Upper lobe of right lung (tissue), 1 donor: ENCODE data around the gene HIC1. TPM values are rescaled to one million over a fixed set of nuclear protein-coding genes. Genes with fewer than 3 reads are reported as not detected.

Source experiments
- ATAC-seq: fragments of 200-7000 bp; cut with Tn5 transposase; one replicate; pipeline ENCODE4 v1.9.1; 2020; ENCODE audit warnings: mild to moderate bottlenecking, moderate library complexity
- DNase-seq: peaks from one replicate; pipeline ENCODE4 v3.0.0-alpha.2; 2020
- H3K27ac ChIP-seq: fragments of 200-600 bp; one replicate; pipeline ENCODE4 v1.8.0; 2022
- H3K27me3 ChIP-seq: fragments of 200-600 bp; one replicate; pipeline ENCODE4 v1.8.0; 2022; ENCODE audit warnings: mild to moderate bottlenecking
- H3K36me3 ChIP-seq: fragments of 200-600 bp; one replicate; pipeline ENCODE4 v1.8.0; 2022
- H3K4me1 ChIP-seq: fragments of 200-600 bp; one replicate; pipeline ENCODE4 v1.8.0; 2022
- H3K4me3 ChIP-seq: fragments of 200-600 bp; one replicate; pipeline ENCODE4 v1.8.0; 2022; ENCODE audit warnings: mild to moderate bottlenecking
- H3K9me3 ChIP-seq: fragments of 200-600 bp; one replicate; pipeline ENCODE4 v1.8.0; 2022
- intact Hi-C: fragments of 100-400 bp; cut with DNase I; formaldehyde crosslinking; loops from one replicate; pipeline ENCODE4 v1.11.0; 2022
- total RNA-seq: library from RNA; stranded (reverse); fragmentation: NEBNext Ultra II Directional; extraction: Animal tissue kit (Norgen Biotek cat#: 25700); gene quantifications from one replicate; pipeline ENCODE4 v1.2.1, GENCODE V29; 2021
- TF ChIP-seq, protein P1 (sequence below): fragments of 200-600 bp; IDR thresholded peaks from one replicate; pipeline ENCODE4 v1.8.0; 2022; ENCODE audit warnings: antibody characterized with exemption
- donor health status: DM: no; HTN: yes; CAD: no; lungs with severe emphysema.

The HIC1 gene
- total RNA-seq, 1 donor from 2014 or later, result 20.8 TPM

- intact Hi-C loops, result no loop called here
- Histone ChIP-seq H3K27me3 (peaks cover 3% of the 10 kb centered on the region), H3K27ac (no peak overlapping the region), H3K36me3 (no peaks in the 10 kb centered on the region), H3K9me3 (no peaks in the 10 kb centered on the region), H3K4me3 (no peak overlapping the region), H3K4me1 (peaks cover 18% of the 10 kb centered on the region)
- ATAC-seq (no peak), DNase-seq (no peak)
- TF ChIP-seq, protein P1, sequence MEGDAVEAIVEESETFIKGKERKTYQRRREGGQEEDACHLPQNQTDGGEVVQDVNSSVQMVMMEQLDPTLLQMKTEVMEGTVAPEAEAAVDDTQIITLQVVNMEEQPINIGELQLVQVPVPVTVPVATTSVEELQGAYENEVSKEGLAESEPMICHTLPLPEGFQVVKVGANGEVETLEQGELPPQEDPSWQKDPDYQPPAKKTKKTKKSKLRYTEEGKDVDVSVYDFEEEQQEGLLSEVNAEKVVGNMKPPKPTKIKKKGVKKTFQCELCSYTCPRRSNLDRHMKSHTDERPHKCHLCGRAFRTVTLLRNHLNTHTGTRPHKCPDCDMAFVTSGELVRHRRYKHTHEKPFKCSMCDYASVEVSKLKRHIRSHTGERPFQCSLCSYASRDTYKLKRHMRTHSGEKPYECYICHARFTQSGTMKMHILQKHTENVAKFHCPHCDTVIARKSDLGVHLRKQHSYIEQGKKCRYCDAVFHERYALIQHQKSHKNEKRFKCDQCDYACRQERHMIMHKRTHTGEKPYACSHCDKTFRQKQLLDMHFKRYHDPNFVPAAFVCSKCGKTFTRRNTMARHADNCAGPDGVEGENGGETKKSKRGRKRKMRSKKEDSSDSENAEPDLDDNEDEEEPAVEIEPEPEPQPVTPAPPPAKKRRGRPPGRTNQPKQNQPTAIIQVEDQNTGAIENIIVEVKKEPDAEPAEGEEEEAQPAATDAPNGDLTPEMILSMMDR, result no peak
Measured at GRCh38 chr17:2018716-2019510, 36.0 kb upstream of the HIC1 start.

GRCh38 chr17:2019723-2020122 lies 35.2 kb upstream of the HIC1 start:
- no peak for DNase-seq
- Histone ChIP-seq H3K4me1 (peaks cover 26% of the 10 kb centered on the region), H3K27ac (no peak overlapping the region), H3K36me3 (no peaks in the 10 kb centered on the region), H3K27me3 (peaks cover 11% of the 10 kb centered on the region), H3K4me3 (no peak overlapping the region), H3K9me3 (no peaks in the 10 kb centered on the region)
- TF ChIP-seq, protein P1, result no peak
- intact Hi-C loops, result no loop called here
- no peak for ATAC-seq

DNA sequence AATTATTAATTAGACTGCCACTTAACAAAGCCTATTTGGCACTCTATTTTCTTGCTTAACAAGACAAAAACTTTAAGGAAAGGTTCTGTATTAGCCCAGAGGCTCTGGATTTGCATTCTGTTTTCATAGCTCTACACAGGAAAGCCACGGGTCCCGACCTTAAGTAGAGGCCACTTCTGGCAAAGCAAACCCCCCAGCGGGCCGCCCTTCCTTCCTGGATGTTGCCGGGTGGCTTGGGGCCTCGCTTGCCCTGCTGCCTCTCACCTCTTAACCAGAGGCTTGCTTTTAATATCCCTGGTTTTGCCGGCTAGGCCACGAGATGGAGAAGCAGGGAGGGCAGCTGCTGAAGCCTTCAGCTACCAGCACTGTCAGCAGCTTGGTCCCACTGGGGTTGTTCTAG lies 34.2 kb upstream of the HIC1 start:
- H3K9me3 ChIP-seq, result no peaks in the 10 kb centered on the region
- H3K36me3 ChIP-seq, result no peaks in the 10 kb centered on the region
- ATAC-seq, result no peak
- no peak overlapping the region for H3K27ac ChIP-seq
- intact Hi-C loops, result no loop called here
- H3K4me1 ChIP-seq, result peaks cover 30% of the 10 kb centered on the region
- no peak for DNase-seq
- H3K4me3 ChIP-seq, result no peak overlapping the region
- peaks cover 18% of the 10 kb centered on the region for H3K27me3 ChIP-seq
- TF ChIP-seq, protein P1, result no peak

DNA sequence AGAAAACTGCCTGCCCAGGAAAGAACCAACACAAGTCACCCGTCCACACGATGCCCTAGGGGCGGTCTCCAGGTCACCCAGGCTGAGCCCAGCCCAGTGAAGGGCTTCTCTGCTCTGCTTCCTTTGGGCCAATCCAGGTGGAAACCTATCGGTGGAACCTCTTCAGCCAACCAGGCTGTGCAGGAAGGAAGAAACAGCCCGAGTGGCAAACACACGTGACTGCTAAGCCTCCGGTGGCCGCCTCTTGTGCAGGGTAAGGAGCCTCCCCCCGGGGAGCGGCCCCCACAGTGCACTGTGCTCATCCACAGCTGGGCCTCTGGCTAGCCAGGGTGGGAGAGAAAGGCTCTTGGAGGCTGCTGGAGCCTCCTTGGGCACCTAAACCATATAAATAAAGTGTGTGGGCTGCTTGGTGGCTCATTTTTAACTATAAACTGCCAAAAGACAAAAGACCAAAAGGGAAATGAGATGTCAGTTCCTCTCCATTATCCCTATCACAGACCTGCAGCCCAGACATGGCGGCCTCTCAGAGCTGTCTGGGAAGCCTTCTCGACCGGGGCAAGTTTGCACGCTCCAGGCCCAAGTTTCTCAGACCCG lies 32.2 kb upstream of the HIC1 start:
- TF ChIP-seq, protein P1, result no peak
- no peak overlapping the region for H3K4me3 ChIP-seq
- intact Hi-C loops, result no loop called here
- H3K27me3 ChIP-seq, result peaks cover 35% of the 10 kb centered on the region
- DNase-seq (peak; percentile 71), ATAC-seq (peak; percentile 6)
- no peaks in the 10 kb centered on the region for H3K9me3 ChIP-seq
- peaks cover 34% of the 10 kb centered on the region for H3K4me1 ChIP-seq
- H3K36me3 ChIP-seq, result no peaks in the 10 kb centered on the region
- no peak overlapping the region for H3K27ac ChIP-seq

DNA sequence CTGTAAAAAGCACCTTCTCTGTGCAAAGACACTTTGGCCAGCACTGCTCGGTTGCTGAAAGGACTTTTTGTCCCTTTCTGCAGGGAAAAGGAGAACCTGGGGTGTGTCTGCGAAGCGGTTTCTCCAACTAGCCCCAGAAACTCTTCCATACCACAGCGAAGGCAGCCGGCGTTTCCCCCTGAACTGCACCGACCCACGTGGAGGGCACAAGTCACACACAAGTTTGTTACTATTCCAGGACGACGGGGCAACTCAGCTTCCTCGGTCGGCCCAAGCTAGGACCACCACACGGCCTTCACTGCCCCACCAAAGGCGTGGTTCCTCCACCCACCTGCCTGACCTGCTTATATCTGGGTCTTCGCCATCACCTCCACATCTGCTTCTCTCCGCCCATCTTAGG lies 31.6 kb upstream of the HIC1 start:
- ATAC-seq (no peak), DNase-seq (no peak)
- Histone ChIP-seq H3K27me3 (peaks cover 40% of the 10 kb centered on the region), H3K36me3 (no peaks in the 10 kb centered on the region), H3K4me1 (peaks cover 34% of the 10 kb centered on the region), H3K9me3 (no peaks in the 10 kb centered on the region), H3K4me3 (no peak overlapping the region), H3K27ac (no peak overlapping the region)
- TF ChIP-seq, protein P1, result no peak
- intact Hi-C loops, result no loop called here
